Measurements from ENCODE around the gene ZNF609. TPM values are rescaled to one million over a fixed set of nuclear protein-coding genes. Genes with fewer than 3 reads are reported as not detected.

ZNF609 gene
- total and polyA plus RNA-seq, 10 of the 15 experiments (the other 5 are each of a cell fraction or from before 2014, with no cell fraction given) = 5.1 to 35.3 (median 13.6) TPM

DNA sequence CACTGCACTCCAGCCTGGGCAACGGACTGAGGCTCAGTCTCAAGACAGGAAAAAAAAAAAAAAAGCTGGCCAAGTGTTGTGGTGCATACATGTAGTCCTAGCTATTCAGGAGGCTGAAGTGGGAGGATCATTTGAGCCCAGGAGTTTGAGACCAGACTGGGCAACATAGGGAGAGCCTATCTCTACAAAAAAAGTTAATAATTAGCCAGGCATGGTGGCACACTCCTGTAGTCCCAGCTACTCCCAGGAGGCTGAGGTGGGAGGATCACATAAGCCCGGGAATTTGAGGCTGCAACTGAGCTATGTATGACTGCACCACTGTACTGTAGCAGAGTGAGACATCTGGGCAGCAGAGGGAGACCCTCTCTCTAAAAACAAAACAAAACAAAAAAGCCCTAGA, 256.1 kb downstream of the ZNF609 start:
- no peak for FAIRE-seq
- no peak for ATAC-seq
- no peaks in the 10 kb centered on the region for H4K20me1 ChIP-seq (ENCODE audit: control insufficient read depth, insufficient read depth)
- no TSS peak for BruUV-seq (replicated peaks)
- H3K4me2 ChIP-seq (ENCODE audit: control insufficient read depth, insufficient read depth) = no peak overlapping the region
- ChIA-PET CTCF (interaction anchor here (0.7 to 1.9 kb wide), 4 partner anchors 11 to 37 kb away, joined by 3 to 7 read pairs (median 6); no protein-coding TSS in a partner anchor), SMC1A (ENCODE audit: uncharacterized antibody, unreplicated experiment) (interaction anchor here (1.6 to 1.9 kb wide), 2 partner anchors 10 to 11 kb away, joined by 7 to 9 read pairs; no protein-coding TSS in a partner anchor), POLR2A (interaction anchor here (0.6 kb wide), 2 partner anchors 62 to 286 kb away, joined by 3 to 4 read pairs; no protein-coding TSS in a partner anchor), RAD21 (ENCODE audit: unreplicated experiment) (interaction anchor here (0.6 to 1.7 kb wide), 3 partner anchors 11 to 93 kb away, joined by 3 to 6 read pairs (median 3); no protein-coding TSS in a partner anchor)
- 8% methylated on average over 2 of the region's 2 CpGs for WGBS (ENCODE audit: insufficient coverage, insufficient replicate concordance, low lambda C conversion rate, missing lambda C conversion rate)
- H2AFZ ChIP-seq (ENCODE audit: control insufficient read depth, low read depth, low read length) = no peak overlapping the region
- intact Hi-C loops (cut with micrococcal nuclease; ENCODE audit: unreplicated experiment) = no loop called here
- no peak overlapping the region for H3K4me3 ChIP-seq
- no peaks in the 10 kb centered on the region for H3K27me3 ChIP-seq (replicated peaks in 1 of 2; ENCODE audit: control insufficient read depth in 2 of 2, insufficient read depth in 2 of 2, low read length in 1 of 2)
- TF ChIP-seq BMI1 (IDR thresholded peaks at IDR 0.05; ENCODE audit: borderline replicate concordance) (no peak), NR2F1 (conservative IDR thresholded peaks at IDR 0.05) (no peak), FOXM1 (IDR thresholded peaks at IDR 0.05; ENCODE audit: low read depth, low read length) (no peak), PML (IDR thresholded peaks at IDR 0.05; ENCODE audit: low read length) (no peak), SREBF1 (IDR thresholded peaks at IDR 0.05; ENCODE audit: low read length) (no peak), PAX8 (IDR thresholded peaks at IDR 0.05) (no peak), ATF7 (IDR thresholded peaks at IDR 0.05; ENCODE audit: low read depth) (no peak), NFYB (IDR thresholded peaks at IDR 0.05; ENCODE audit: insufficient read depth, low read depth, low read length) (no peak), ZBTB33 (IDR thresholded peaks at IDR 0.05) (no peak), SP1 (IDR thresholded peaks at IDR 0.05; ENCODE audit: low read depth, low read length) (no peak), NFXL1 (IDR thresholded peaks at IDR 0.05; ENCODE audit: borderline replicate concordance) (no peak), EZH2 (IDR thresholded peaks at IDR 0.05; ENCODE audit: borderline replicate concordance, control insufficient read depth, low read depth, low read length) (no peak), TARDBP (IDR thresholded peaks at IDR 0.05; ENCODE audit: borderline replicate concordance) (no peak), IKZF1 (conservative IDR thresholded peaks at IDR 0.05) (no peak), RB1 (IDR thresholded peaks at IDR 0.05; ENCODE audit: borderline replicate concordance) (no peak)
- TF ChIP-seq, protein P1, sequence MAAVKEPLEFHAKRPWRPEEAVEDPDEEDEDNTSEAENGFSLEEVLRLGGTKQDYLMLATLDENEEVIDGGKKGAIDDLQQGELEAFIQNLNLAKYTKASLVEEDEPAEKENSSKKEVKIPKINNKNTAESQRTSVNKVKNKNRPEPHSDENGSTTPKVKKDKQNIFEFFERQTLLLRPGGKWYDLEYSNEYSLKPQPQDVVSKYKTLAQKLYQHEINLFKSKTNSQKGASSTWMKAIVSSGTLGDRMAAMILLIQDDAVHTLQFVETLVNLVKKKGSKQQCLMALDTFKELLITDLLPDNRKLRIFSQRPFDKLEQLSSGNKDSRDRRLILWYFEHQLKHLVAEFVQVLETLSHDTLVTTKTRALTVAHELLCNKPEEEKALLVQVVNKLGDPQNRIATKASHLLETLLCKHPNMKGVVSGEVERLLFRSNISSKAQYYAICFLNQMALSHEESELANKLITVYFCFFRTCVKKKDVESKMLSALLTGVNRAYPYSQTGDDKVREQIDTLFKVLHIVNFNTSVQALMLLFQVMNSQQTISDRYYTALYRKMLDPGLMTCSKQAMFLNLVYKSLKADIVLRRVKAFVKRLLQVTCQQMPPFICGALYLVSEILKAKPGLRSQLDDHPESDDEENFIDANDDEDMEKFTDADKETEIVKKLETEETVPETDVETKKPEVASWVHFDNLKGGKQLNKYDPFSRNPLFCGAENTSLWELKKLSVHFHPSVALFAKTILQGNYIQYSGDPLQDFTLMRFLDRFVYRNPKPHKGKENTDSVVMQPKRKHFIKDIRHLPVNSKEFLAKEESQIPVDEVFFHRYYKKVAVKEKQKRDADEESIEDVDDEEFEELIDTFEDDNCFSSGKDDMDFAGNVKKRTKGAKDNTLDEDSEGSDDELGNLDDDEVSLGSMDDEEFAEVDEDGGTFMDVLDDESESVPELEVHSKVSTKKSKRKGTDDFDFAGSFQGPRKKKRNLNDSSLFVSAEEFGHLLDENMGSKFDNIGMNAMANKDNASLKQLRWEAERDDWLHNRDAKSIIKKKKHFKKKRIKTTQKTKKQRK (IDR thresholded peaks at IDR 0.05; ENCODE audit: low read depth, low read length) = no peak
- TF ChIP-seq, protein P2, sequence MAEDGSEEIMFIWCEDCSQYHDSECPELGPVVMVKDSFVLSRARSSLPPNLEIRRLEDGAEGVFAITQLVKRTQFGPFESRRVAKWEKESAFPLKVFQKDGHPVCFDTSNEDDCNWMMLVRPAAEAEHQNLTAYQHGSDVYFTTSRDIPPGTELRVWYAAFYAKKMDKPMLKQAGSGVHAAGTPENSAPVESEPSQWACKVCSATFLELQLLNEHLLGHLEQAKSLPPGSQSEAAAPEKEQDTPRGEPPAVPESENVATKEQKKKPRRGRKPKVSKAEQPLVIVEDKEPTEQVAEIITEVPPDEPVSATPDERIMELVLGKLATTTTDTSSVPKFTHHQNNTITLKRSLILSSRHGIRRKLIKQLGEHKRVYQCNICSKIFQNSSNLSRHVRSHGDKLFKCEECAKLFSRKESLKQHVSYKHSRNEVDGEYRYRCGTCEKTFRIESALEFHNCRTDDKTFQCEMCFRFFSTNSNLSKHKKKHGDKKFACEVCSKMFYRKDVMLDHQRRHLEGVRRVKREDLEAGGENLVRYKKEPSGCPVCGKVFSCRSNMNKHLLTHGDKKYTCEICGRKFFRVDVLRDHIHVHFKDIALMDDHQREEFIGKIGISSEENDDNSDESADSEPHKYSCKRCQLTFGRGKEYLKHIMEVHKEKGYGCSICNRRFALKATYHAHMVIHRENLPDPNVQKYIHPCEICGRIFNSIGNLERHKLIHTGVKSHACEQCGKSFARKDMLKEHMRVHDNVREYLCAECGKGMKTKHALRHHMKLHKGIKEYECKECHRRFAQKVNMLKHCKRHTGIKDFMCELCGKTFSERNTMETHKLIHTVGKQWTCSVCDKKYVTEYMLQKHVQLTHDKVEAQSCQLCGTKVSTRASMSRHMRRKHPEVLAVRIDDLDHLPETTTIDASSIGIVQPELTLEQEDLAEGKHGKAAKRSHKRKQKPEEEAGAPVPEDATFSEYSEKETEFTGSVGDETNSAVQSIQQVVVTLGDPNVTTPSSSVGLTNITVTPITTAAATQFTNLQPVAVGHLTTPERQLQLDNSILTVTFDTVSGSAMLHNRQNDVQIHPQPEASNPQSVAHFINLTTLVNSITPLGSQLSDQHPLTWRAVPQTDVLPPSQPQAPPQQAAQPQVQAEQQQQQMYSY (CRISPR knock-in tag; IDR thresholded peaks at IDR 0.05) = no peak
- DNase-seq (ENCODE audit: low read depth, low spot score) = no peak
- no peaks in the 10 kb centered on the region for H3K9me3 ChIP-seq (replicated peaks; ENCODE audit: control insufficient read depth, insufficient read depth, low read length)
- no peak overlapping the region for H3K9ac ChIP-seq (ENCODE audit: control insufficient read depth, insufficient read depth, low read length)
- in situ Hi-C loops (cut with MboI) = no loop called here
- no peak overlapping the region for H3K27ac ChIP-seq (ENCODE audit: control insufficient read depth, insufficient read depth)
- H3K36me3 ChIP-seq (ENCODE audit: control insufficient read depth in 2 of 2, insufficient read depth in 2 of 2, low read length in 1 of 2) = no peaks in the 10 kb centered on the region
- H3K79me2 ChIP-seq (ENCODE audit: control insufficient read depth, insufficient read depth, low read length) = no peaks in the 10 kb centered on the region
- no peaks in the 10 kb centered on the region for H3K4me1 ChIP-seq (ENCODE audit: control insufficient read depth, insufficient read depth, low read length)
